T-helper 22 cell (primary cell): ENCODE measurements around the gene TMEM178A.

Experiments used
- DNase-seq: peaks from one replicate; pipeline ENCODE4 v3.0.0-alpha.2; 2020; ENCODE audit warnings: low read depth

The TMEM178A gene

DNA sequence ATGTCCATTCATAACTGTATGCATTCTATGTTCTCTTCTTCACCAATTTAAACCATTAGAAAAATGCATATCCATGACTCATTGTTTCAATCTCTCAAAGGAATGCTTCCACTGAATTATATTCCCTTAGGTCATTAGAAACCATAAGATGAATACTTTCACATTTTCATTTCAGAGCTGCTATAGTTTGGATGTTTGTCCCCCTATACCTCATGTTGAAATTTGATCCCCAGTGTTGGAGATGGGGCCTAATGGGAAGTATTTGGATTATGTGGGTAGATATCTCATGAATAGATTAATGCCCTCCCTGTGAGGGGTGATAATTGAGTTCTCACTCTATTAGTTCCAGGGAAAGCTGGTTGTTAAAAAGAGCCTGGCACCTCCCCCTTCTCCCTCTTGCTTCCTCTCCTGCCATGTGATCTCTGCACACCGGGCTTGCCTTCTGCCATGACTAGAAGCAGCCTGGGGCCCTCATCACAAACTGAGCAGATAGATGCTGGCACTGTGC, 77.6 kb downstream of the TMEM178A start:
- DNase-seq = no peak

DNA sequence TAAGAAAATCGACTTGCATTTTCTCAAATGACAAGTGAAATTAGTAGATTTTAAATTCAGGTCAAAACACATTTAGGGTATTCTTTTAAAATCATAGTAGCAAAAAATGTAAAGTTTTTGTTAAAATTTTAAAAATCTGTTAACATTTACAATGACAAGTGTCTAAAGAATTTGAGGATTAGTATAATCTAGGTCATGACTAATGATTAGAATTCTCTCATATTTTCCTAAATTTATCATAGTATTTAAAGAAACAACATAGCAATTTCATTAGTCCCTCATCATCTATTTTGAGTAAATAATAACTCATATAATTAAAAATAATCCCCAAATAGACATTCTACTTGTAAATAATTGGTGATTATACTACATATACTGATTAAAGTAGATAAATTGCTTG, 89.7 kb downstream of the TMEM178A start:
- no peak for DNase-seq

DNA sequence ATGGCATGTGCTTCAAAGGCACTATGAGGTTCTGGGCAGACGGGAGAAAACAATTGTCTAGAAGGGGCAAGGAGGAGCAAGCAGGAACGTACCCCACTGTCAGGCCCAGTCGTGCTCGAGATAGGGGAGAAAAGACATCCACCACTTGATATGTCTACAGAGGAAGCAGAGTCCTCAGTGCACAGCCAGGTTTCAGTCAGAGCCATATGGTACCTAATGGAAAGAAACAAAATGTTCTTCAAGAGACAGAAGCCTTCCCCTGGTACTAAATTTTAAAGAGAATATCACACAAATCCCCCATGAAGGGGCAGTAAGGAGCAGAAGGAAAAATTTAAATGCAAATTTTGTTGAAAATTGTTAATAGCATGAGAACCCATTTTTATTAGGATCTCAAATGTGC, 91.4 kb downstream of the TMEM178A start:
- no peak for DNase-seq

- DNase-seq = no peak
Observed at GRCh38 chr2:39762448-39762847, 96.7 kb downstream of the TMEM178A start.
